Stimulated activated CD8-positive, alpha-beta memory T cell treated with anti-CD3 and anti-CD28 coated beads, Interleukin-4, amount 100 ng/mL, for 4 hours (primary cell): ENCODE measurements around the gene HNRNPA1.

Source experiments
- DNase-seq, 2 donors: peaks; one replicate each; pipeline ENCODE4 v3.0.0-alpha.2; 2020; ENCODE audit warnings: low read depth in 2 of 2, low spot score in 1 of 2

Gene HNRNPA1

DNA sequence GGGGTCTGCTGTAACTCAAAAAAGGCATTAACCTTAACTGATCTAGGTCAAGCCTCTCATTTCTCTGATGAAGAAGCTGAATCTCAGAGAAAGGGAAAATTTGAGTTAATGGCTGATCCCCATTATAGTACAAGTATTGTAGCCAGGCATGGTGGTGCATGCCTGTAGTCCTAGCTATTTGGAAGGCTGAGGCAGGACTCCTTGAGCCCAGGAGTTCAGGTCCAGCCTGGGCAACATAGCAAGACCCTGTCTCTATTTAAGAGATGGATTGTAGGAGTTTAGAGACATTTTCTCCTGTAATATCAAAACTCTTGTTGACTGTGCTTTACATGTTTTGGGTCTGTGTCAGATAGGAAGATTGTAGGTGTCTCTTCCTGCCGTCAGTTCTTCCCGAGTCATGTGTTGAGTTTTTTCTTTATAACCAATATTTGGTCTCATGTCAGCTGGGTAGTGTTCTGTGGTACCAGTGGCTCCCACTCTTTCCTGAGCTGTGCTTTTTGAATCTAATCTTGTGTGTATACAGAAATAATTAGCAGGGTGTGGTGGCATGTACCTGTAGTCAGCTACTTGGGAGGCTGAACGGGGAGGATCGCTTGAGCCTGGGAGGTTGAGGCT is 53.0 kb downstream of the HNRNPA1 start:
- DNase-seq: no peak
